ENCODE results near the gene NPW.
A peak's percentile ranks its signal among the peaks of the same experiment; 100 is the strongest.
"Not testable (repeated sequence)": the region's sequence is repeated elsewhere in the genome, so short reads cannot be mapped to it uniquely, and the experiment has no call there.

The NPW gene

DNA sequence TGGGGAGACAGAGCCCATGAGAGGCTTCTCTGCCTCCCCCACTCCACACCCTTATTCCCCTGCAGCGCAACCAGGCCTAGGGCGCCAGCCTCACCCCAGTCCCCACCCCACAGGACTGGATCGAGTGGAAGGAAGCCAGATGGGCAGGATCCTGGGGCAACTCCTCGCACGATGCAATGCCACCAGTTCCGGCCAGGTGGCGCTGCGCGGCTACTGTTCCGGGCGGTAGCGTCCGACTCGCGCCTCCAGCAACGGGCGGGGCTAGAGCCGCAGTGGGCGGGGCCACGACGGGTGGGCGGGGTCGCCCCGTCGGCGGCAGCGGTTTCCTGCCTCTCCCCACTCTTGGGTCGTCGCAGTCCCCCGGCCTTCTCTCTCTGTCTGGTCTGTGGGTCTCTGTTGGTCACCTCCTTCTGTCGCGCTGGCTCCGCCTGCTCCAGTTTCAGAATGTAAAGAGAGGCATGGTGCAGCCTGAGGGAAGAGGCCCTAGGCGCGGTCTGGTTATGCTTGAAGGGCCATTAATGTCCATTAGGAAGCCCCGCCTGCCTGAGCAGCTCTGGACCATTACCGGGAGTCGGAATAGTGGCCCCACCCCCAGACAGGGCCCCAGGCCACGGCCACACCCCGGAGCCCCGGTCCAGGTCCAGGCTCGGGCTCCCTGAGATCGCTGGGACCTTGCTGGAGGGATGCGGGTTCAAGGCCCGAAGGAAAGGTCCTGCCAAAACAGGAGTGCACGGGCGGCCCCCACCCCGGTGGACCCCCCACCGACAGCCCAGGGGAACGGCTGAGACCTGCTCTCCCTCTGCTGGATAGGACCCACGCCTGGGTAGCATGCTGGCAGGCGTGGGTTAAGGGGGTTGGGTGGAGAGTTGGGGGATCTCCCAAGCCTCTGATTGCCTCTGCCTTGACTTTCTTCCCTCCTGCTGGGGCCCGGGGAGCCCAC is 3.8 kb downstream of the NPW start:
- DNase-seq: peak; percentile 99

GRCh38 chr16:2024032-2024420 is 4.4 kb downstream of the NPW start:
- DNase-seq: no peak

DNA sequence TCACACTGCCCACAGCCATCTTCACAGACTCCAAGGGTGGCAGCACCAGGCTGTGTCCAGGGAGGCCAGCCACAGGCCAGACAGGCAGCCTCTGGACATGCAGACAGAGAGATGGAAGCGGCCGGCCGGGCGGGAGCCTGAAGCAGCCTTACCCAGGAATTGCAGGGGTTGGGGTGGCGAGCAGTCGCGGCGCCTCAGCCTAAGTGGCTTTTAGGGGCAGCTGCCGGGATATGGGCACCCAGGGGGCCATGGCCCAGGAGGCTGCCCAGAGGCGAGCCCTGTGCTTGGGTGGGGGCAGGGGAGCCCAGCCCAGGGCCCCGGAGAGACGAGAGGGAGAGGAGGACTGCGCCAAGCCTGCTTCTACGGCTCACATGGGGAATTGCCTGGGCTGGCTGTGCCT is 5.7 kb downstream of the NPW start:
- DNase-seq: no peak

DNA sequence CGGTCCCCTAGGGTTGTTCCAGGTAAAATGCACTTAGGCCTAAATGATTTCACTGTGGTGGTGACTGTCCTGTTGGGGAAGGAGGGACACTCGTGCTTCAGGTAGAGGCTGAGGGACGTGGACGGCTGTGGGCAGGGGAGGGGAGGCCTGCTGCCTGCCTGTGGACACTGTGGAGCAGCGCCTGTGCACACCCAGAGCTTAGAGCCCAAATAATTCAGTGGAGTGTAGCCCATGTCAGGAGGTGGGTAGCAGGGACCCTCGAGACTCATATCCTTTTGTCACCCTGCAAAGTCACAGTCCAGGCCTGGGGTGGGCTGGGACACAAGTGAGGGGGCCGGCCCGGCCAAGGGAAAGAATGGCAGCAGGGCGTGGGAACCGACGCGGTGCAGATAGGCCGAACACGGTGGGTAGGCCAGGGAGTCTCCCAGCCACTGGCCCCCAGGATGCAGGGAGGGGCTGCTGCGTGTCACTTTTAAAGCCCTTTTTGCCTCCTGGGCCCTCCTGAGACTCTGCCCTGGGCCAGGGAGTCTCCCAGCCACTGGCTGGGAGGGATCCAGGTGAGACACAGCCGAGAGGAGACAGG is 6.4 kb downstream of the NPW start:
- no peak for DNase-seq

DNA sequence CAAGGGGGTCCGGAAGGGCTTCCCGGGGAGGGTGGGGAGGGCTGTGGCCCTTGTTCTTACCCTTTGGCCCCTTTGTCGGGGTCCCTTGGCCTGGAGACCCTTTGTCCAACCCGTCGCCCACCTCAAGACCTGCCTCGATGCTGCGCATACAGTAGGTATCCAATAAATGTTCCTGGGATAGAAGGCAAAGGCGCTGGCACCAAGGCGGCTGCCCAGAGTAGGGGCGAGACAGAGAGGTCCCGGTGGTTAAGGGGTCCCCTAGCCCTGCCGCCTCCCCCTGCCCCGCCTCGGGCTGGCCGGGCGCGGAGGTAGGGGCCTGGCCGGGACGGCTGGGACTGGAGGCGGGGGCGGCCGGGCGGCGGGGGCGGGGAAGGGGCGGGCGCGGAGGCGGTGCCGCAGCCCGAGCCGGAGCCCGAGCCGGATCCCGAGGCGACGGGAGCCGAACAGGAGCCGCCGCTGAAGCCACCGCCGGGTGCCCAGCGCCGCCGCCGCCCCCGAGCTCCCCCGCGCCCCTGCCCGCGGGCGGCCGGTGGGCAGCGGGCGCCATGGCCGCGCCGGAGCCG is 7.0 kb downstream of the NPW start, which contains the start of gene NHERF2:
Gene NHERF2 (plus strand): TSS at position 442 of the 563 bp plus-strand sequence. CDS start 104 bp downstream, at position 546.
- DNase-seq: no peak

- DNase-seq: no peak
Measured at GRCh38 chr16:2027024-2028010, 7.7 kb downstream of the NPW start.

DNA sequence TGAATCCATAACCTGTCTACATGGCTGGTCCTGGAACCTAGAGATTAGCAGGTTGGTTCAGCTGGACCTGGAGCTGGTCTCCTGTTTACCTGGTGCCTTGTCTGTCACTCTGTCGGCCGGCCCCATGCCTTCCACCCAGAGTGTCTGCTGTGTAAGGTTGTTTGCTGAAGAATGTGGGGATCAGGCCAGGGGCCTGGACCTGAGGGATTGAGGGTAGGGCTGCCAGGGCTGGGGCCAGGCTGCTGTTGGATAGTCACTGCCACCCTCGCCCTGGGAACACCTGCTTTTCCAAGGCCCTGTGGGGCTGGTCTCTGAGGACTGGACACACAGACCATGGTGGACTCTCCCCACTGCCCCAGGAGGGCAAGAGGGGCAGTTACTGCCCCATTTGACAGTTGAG is 8.6 kb downstream of the NPW start:
- DNase-seq: no peak

GRCh38 chr16:2028620-2029220 is 9.1 kb downstream of the NPW start:
- DNase-seq: no peak

- no peak for DNase-seq
Measured at GRCh38 chr16:2029350-2029749, 9.8 kb downstream of the NPW start.

GRCh38 chr16:2030036-2030435 is 10.5 kb downstream of the NPW start:
- DNase-seq: no peak

DNA sequence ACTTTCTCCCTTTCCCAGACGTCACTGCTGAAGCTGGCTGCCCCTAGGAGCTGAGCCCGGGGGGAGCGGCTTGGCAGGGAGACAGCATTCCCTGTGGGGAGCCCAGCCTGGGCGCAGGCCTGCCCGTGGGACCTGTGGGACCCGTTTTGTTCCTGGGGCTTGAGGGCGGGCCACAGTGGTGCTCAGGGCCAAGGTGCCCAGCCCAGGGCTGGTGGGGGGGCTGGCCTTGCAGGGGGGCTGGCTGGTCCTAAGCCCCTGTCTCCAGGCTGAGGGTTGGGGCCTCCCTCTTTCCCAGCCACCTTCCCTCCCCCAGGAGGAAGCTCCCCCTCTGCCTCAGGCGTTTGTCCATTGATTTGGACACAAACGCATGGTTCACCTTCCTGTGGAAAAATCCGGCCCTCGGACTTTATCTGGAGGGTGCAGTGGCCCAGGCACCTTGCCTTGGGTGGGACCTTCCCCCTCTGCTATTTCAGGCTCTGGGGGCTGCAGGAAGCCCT is 11.5 kb downstream of the NPW start:
- no peak for DNase-seq

DNA sequence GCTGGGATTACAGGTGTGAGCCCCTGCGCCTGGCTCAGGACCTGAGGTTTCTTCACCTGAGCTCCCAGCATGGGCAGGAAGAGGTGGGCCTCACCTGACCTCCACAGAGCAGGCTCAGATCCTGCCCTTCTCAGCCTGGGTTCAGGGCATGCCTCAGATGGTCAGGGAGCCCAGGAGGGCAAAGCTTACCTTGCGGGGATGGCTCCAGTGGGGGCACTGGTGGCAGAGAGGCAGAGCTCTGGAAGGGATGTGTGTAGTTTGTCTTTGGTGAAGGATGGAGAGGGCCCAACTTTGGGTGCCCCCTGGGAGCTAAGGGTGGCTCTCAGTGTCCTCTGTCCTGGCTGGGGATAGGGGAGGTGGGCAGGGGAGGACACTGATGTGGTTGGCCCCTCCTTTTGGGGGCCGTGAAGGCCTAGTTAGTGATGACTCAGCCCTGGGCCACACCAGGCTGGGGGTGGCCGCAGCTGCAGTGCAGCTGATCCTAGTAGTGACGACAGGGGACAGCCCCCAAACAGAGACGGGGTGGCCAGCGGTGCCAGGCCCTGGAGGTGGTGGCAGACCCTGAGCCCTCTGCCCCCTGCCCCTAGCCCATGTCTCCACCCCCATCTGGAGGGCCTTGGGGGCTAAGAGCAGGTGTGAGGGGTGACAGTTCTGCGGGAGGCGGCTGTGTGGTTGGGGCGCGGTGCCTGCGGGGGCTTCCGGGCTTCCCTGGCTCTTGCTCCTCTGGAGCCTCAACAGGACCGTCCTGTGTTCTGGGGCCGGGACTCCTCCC is 12.9 kb downstream of the NPW start:
- DNase-seq: no peak

- no peak for DNase-seq
Measured at GRCh38 chr16:2033057-2033908, 13.7 kb downstream of the NPW start.

GRCh38 chr16:2033909-2034695 is 14.5 kb downstream of the NPW start:
- not testable (repeated sequence) for DNase-seq

GRCh38 chr16:2034696-2035430 is 15.3 kb downstream of the NPW start:
- DNase-seq: no peak

DNA sequence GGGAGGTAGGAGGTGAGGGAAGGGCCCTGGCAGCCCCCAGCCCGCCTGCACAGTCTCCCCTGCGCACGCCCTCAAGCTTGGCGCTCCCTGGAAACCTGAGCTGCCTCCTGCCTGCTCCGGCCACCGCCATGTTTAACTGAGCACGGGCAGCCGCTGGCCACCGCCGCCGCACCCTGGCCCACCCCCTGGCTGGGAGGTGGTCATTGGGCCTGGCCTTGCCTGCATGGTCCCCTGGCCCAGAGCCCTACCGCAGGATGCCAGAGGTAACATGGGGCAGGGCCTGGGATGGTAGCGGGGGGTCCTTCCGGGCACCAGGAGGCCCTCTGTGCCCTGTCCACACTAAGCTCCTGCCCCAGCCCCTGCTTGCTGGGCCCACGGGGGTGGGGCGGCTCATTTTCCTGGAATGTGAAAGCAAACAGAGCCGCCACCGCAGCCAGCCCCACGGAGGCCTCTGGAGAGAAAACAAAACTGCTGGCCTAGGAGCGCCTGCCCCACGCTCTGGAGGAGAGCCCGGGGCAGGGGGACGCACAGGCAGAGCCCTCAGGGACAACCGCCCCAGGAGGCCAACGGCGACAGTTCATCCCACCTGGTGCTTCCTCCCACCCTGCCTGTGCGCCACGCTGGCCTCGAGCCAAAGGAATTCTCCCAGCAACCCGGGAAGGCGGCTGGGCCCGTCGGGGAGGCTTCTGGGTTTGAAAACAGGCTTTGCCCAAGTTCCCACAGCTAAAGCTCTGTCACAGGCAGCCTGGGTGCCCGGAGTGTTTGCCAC is 16.0 kb downstream of the NPW start:
- DNase-seq: no peak

DNA sequence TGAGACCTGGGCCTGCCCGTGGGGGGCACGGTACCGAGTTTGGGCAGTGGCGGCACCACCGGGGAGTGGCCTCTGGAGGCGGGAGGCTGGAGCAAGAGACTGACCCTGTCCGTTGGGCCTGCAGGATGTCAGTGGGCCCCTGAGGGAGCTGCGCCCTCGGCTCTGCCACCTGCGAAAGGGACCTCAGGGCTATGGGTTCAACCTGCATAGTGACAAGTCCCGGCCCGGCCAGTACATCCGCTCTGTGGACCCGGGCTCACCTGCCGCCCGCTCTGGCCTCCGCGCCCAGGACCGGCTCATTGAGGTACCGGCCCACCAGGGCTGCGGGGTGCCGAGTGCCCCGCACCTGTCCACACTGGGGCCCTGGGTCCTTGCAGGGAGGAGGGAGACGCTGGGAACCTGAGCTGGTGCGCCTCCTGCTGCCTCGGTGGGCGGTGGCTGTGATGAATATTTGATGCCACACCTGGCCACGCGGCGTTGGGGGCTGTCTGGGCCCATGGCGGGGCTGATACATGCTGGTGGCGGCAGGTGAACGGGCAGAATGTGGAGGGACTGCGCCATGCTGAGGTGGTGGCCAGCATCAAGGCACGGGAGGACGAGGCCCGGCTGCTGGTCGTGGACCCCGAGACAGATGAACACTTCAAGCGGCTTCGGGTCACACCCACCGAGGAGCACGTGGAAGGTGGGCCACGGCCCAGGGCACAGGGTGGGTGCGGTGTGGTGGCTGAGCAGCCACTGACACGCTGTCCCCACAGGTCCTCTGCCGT is 16.8 kb downstream of the NPW start:
- DNase-seq: no peak
